GM21360 (cell line): ENCODE results near the gene NUDT1.
"Not testable (repeated sequence)": the region's sequence is repeated elsewhere in the genome, so short reads cannot be mapped to it uniquely, and the experiment has no call there.

Experiments
- ATAC-seq: cut with Tn5 transposase; IDR thresholded peaks from one replicate; pipeline ENCODE4 v1.9.1; 2021; ENCODE audit warnings: mild to moderate bottlenecking, moderate library complexity; ENCODE audit not compliant: unreplicated experiment

Gene NUDT1

GRCh38 chr7:2264158-2264557 is 22.1 kb downstream of the NUDT1 start:
- ATAC-seq, result no peak

GRCh38 chr7:2266911-2267310 is 24.9 kb downstream of the NUDT1 start:
- no peak for ATAC-seq

- not testable (repeated sequence) for ATAC-seq
These were observed 27.3 kb downstream of the NUDT1 start for GRCh38 chr7:2269089-2269990.

GRCh38 chr7:2269991-2270460 is 28.0 kb downstream of the NUDT1 start:
- no peak for ATAC-seq

- ATAC-seq, result no peak
These were observed 28.5 kb downstream of the NUDT1 start for GRCh38 chr7:2270495-2270894.

- no peak for ATAC-seq
These were observed 29.4 kb downstream of the NUDT1 start for GRCh38 chr7:2271273-2272026.

- no peak for ATAC-seq
These were observed 30.0 kb downstream of the NUDT1 start for GRCh38 chr7:2272031-2272430.

- ATAC-seq, result no peak
These were observed 31.8 kb downstream of the NUDT1 start for GRCh38 chr7:2273866-2274265.

GRCh38 chr7:2274666-2275065 is 32.6 kb downstream of the NUDT1 start:
- ATAC-seq, result no peak

- no peak for ATAC-seq
These were observed 33.1 kb downstream of the NUDT1 start for GRCh38 chr7:2275101-2275500.

GRCh38 chr7:2276107-2276506 is 34.1 kb downstream of the NUDT1 start:
- no peak for ATAC-seq

- ATAC-seq, result no peak
These were observed 36.0 kb downstream of the NUDT1 start for GRCh38 chr7:2278026-2278425.

- no peak for ATAC-seq
These were observed 37.9 kb downstream of the NUDT1 start for GRCh38 chr7:2279896-2280295.

- no peak for ATAC-seq
These were observed 38.4 kb downstream of the NUDT1 start for GRCh38 chr7:2280424-2280823.

- no peak for ATAC-seq
These were observed 39.5 kb downstream of the NUDT1 start for GRCh38 chr7:2281541-2281940.

GRCh38 chr7:2282185-2282751 is 40.2 kb downstream of the NUDT1 start:
- no peak for ATAC-seq

- ATAC-seq, result no peak
These were observed 41.0 kb downstream of the NUDT1 start for GRCh38 chr7:2283074-2283473.

- ATAC-seq, result no peak
These were observed 45.7 kb downstream of the NUDT1 start for GRCh38 chr7:2287745-2288144.

- ATAC-seq, result peak; percentile 68
These were observed 46.5 kb downstream of the NUDT1 start for GRCh38 chr7:2288503-2288902.

- ATAC-seq, result no peak
These were observed 47.1 kb downstream of the NUDT1 start for GRCh38 chr7:2289111-2289586.

GRCh38 chr7:2289621-2290020 is 47.6 kb downstream of the NUDT1 start:
- ATAC-seq, result no peak
